ENCODE results near the gene PDGFB.

GRCh38 chr22:39215070-39215396 is 29.7 kb downstream of the PDGFB start:
- no peak for TF ChIP-seq POLR2A (IDR thresholded peaks at IDR 0.05; ENCODE audit: low read depth, low read length)
- no peak for TF ChIP-seq CTCF (conservative IDR thresholded peaks at IDR 0.05; ENCODE audit: low read depth, low read length)

Measured in IMR-90 (cell line).